HEK293 (cell line): ENCODE data around the gene TXNDC11.

Source experiments
- CTCF ChIA-PET: fragments of 350-600 bp; formaldehyde crosslinking; extraction: SDS; loops from one replicate; lab custom pipeline; 2021; ENCODE audit warnings: antibody characterized with exemption; lab: Yijun Ruan, JAX
- POLR2A ChIA-PET: fragments of 300-600 bp; formaldehyde crosslinking; extraction: SDS; loops from one replicate; lab custom pipeline; 2020; ENCODE audit warnings: antibody characterized with exemption, inconsistent platforms; lab: Yijun Ruan, JAX
- H3K27ac ChIP-seq: fragments of 200-500 bp; sonication (Bioruptor generic); 2 replicates; pipeline ENCODE4 v1.5.1; 2014; ENCODE audit warnings: low read depth, low read length, control low read depth, inconsistent platforms; ENCODE audit errors: extremely low read depth
- H3K36me3 ChIP-seq, 2 experiments: fragments of 200-500 bp in 1 of 2; sonication (Bioruptor generic) in 1 of 2; 1 replicate in 1 of 2; 2 replicates in 1 of 2; pipeline ENCODE4 v1.5.1; 2014 to 2017; ENCODE audit warnings: inconsistent platforms in 2 of 2, low read length in 2 of 2; ENCODE audit not compliant: control insufficient read depth in 2 of 2, insufficient read depth in 1 of 2
- H3K4me1 ChIP-seq: fragments of 200-500 bp; sonication (Bioruptor generic); 2 replicates; pipeline ENCODE4 v1.5.1; 2014; ENCODE audit warnings: mild to moderate bottlenecking, low read length, inconsistent platforms; ENCODE audit not compliant: control insufficient read depth, insufficient read depth
- H3K4me3 ChIP-seq: 2 replicates; pipeline ENCODE4 v1.5.1; 2011; ENCODE audit warnings: low read depth, mild to moderate bottlenecking, control low read depth, low read length, moderate library complexity
- H3K9me3 ChIP-seq: fragments of 200-500 bp; sonication (Bioruptor generic); 2 replicates; pipeline ENCODE4 v1.5.1; 2014; ENCODE audit warnings: low read depth, low read length, inconsistent platforms; ENCODE audit not compliant: control insufficient read depth, insufficient read depth
- EGR2 ChIP-seq: fragments of 450-650 bp; formaldehyde crosslinking; IDR thresholded peaks from 2 replicates; pipeline ENCODE4 v1.5.1; 2016; ENCODE audit warnings: low read depth, missing biosample characterization, missing genetic modification characterization
- KLF7 ChIP-seq: fragments of 450-650 bp; formaldehyde crosslinking; IDR thresholded peaks from 2 replicates; pipeline ENCODE4 v1.5.1; 2016; ENCODE audit warnings: missing biosample characterization, missing genetic modification characterization, borderline replicate concordance
- ZBTB17 ChIP-seq: fragments of 450-650 bp; formaldehyde crosslinking; IDR thresholded peaks from 2 replicates; pipeline ENCODE4 v1.5.1; 2016; ENCODE audit warnings: missing biosample characterization, missing genetic modification characterization
- ZFHX2 ChIP-seq: fragments of 450-650 bp; formaldehyde crosslinking; conservative IDR thresholded peaks from 2 replicates; pipeline ENCODE4 v1.5.1; 2016; ENCODE audit warnings: missing biosample characterization, missing genetic modification characterization
- ZNF155 ChIP-seq: fragments of 450-650 bp; formaldehyde crosslinking; IDR thresholded peaks from 2 replicates; pipeline ENCODE4 v1.5.1; 2016; ENCODE audit warnings: missing biosample characterization, missing genetic modification characterization
- ZNF366 ChIP-seq: fragments of 450-650 bp; formaldehyde crosslinking; conservative IDR thresholded peaks from 2 replicates; pipeline ENCODE4 v1.5.1; 2016; ENCODE audit warnings: missing biosample characterization, missing genetic modification characterization
- ZNF624 ChIP-seq: fragments of 450-650 bp; formaldehyde crosslinking; IDR thresholded peaks from 2 replicates; pipeline ENCODE4 v1.5.1; 2017; ENCODE audit warnings: missing biosample characterization, missing genetic modification characterization
- TF ChIP-seq, protein P1 (sequence below): fragments of 450-650 bp; formaldehyde crosslinking; conservative IDR thresholded peaks from 2 replicates; pipeline ENCODE4 v1.5.1; 2016; ENCODE audit warnings: low read depth, missing biosample characterization, missing genetic modification characterization
- TF ChIP-seq, protein P2 (sequence below): fragments of 450-650 bp; IDR thresholded peaks from 2 replicates; pipeline ENCODE4 v1.5.1; 2018; ENCODE audit warnings: missing biosample characterization, mild to moderate bottlenecking, missing genetic modification characterization
- TF ChIP-seq, protein P3 (sequence below): fragments of 450-650 bp; formaldehyde crosslinking; IDR thresholded peaks from 2 replicates; pipeline ENCODE4 v1.5.1; 2016; ENCODE audit warnings: missing biosample characterization, missing genetic modification characterization
- TF ChIP-seq, protein P4 (sequence below): fragments of 450-650 bp; formaldehyde crosslinking; IDR thresholded peaks from 2 replicates; pipeline ENCODE4; 2016; ENCODE audit warnings: missing biosample characterization, missing genetic modification characterization
- TF ChIP-seq, protein P5 (sequence below): fragments of 450-650 bp; formaldehyde crosslinking; IDR thresholded peaks from 2 replicates; pipeline ENCODE4 v1.5.1; 2016; ENCODE audit warnings: missing biosample characterization, missing genetic modification characterization
- TF ChIP-seq, protein P6 (sequence below): fragments of 450-650 bp; formaldehyde crosslinking; IDR thresholded peaks from 2 replicates; pipeline ENCODE4 v1.5.1; 2017; ENCODE audit warnings: missing biosample characterization, missing genetic modification characterization

The TXNDC11 gene

DNA sequence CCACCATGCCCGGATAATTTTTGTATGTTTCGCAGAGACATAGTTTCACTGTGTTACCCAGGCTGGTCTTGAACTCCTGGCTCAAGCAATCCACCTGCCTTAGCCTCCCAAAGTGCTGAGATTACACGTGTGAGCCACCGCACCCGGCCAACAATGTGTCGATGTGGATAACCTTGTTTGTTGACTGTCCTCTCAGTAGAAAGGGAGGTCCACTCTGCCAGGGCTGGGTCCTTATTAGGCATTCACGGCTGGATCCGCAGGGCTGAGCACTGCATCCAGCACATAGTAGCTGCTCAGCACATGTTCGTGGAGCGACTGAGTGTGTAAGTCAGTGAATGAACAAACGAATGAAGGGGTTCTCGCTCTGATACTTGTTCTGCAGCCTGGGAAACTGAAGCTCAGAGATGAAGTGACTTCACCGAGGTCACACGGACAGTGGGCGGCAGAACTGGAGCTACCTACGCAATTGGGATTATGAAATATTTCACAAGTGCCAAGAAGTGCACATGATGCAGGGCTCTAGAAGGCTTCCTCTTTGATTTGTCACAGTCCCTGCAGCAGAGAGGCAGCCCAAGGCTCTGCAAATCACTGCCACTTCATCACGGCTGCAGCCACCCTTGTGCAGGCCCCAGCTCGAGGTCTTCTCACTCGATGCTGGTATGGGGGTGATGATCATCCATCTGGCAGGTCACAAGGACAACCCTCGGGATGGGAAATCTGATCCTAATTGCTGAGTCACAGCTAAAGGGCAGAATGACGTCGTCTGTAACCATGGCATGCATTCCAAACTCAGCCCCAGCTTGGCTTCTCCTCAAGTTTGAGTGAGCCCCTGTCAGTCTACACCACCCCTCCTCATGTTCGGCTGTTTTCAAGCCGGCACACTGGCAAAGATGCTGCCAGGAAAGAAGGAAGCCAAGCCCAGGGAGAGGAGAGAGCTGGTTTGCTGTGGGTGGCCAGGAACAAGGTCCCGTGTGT is 102.4 kb downstream of the TXNDC11 start (continued):
- no peak for TF ChIP-seq ZNF624

DNA sequence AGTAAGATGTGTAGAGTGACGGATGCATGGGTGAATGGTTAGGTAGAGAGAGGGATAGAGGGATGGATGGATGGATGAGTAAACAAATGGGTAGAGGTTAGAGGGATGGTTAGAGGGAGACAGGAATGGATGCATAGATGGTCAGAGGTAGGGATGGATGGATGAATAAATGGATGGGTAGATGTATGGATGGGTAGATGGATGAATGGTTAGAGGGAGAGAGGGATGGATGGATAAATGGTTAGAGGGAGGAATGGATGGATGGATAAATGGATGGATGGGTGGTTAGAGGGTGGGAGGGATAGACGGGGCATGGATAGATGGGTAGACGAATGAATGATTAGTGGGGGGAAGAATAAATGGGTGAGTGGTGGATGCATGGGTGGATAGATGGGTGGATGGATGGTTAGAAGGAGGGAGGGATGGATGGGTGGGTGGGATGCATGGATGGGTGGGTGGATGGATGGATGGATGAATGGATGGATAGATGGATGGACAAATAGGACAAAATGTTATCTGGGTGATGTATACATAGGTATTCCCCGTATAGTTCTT is 103.6 kb downstream of the TXNDC11 start:
- Histone ChIP-seq H3K9me3 (no peaks in the 10 kb centered on the region), H3K27ac (no peak overlapping the region), H3K4me1 (0 out of 2 replicates have a peak, but pooled peaks cover 2% of the 10 kb centered on the region), H3K4me3 (no peak overlapping the region), H3K36me3 (no peaks in the 10 kb centered on the region)
- POLR2A ChIA-PET = no interaction called here
- CTCF ChIA-PET = interaction anchor here (3.1 kb wide), 1 partner anchor 232 kb away, joined by 25 read pairs; no protein-coding TSS in a partner anchor
- TF ChIP-seq KLF7 (tag by site-specific recombination) = no peak
- TF ChIP-seq ZBTB17 = peak; percentile 87
- no peak for TF ChIP-seq ZNF155 (tag by site-specific recombination)
- TF ChIP-seq, protein P1, sequence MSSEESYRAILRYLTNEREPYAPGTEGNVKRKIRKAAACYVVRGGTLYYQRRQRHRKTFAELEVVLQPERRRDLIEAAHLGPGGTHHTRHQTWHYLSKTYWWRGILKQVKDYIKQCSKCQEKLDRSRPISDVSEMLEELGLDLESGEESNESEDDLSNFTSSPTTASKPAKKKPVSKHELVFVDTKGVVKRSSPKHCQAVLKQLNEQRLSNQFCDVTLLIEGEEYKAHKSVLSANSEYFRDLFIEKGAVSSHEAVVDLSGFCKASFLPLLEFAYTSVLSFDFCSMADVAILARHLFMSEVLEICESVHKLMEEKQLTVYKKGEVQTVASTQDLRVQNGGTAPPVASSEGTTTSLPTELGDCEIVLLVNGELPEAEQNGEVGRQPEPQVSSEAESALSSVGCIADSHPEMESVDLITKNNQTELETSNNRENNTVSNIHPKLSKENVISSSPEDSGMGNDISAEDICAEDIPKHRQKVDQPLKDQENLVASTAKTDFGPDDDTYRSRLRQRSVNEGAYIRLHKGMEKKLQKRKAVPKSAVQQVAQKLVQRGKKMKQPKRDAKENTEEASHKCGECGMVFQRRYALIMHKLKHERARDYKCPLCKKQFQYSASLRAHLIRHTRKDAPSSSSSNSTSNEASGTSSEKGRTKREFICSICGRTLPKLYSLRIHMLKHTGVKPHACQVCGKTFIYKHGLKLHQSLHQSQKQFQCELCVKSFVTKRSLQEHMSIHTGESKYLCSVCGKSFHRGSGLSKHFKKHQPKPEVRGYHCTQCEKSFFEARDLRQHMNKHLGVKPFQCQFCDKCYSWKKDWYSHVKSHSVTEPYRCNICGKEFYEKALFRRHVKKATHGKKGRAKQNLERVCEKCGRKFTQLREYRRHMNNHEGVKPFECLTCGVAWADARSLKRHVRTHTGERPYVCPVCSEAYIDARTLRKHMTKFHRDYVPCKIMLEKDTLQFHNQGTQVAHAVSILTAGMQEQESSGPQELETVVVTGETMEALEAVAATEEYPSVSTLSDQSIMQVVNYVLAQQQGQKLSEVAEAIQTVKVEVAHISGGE = no peak
- TF ChIP-seq, protein P2, sequence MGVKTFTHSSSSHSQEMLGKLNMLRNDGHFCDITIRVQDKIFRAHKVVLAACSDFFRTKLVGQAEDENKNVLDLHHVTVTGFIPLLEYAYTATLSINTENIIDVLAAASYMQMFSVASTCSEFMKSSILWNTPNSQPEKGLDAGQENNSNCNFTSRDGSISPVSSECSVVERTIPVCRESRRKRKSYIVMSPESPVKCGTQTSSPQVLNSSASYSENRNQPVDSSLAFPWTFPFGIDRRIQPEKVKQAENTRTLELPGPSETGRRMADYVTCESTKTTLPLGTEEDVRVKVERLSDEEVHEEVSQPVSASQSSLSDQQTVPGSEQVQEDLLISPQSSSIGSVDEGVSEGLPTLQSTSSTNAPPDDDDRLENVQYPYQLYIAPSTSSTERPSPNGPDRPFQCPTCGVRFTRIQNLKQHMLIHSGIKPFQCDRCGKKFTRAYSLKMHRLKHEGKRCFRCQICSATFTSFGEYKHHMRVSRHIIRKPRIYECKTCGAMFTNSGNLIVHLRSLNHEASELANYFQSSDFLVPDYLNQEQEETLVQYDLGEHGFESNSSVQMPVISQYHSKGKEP = no peak
- TF ChIP-seq, protein P3, sequence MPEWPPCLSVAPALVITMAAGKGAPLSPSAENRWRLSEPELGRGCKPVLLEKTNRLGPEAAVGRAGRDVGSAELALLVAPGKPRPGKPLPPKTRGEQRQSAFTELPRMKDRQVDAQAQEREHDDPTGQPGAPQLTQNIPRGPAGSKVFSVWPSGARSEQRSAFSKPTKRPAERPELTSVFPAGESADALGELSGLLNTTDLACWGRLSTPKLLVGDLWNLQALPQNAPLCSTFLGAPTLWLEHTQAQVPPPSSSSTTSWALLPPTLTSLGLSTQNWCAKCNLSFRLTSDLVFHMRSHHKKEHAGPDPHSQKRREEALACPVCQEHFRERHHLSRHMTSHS (tag by site-specific recombination) = peak; percentile 27; the same call in 1 of the 2 replicates
- TF ChIP-seq, protein P4, sequence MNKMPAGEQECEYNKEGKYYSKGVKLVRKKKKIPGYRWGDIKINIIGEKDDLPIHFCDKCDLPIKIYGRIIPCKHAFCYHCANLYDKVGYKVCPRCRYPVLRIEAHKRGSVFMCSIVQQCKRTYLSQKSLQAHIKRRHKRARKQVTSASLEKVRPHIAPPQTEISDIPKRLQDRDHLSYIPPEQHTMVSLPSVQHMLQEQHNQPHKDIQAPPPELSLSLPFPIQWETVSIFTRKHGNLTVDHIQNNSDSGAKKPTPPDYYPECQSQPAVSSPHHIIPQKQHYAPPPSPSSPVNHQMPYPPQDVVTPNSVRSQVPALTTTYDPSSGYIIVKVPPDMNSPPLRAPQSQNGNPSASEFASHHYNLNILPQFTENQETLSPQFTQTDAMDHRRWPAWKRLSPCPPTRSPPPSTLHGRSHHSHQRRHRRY = peak; percentile 48; the same call in 1 of the 2 replicates
- peak; percentile 79 for TF ChIP-seq EGR2 (tag by site-specific recombination)
- peak; percentile 59 for TF ChIP-seq ZFHX2 (tag by site-specific recombination)
- TF ChIP-seq ZNF366 (tag by site-specific recombination) = peak; percentile 99
- TF ChIP-seq, protein P5, sequence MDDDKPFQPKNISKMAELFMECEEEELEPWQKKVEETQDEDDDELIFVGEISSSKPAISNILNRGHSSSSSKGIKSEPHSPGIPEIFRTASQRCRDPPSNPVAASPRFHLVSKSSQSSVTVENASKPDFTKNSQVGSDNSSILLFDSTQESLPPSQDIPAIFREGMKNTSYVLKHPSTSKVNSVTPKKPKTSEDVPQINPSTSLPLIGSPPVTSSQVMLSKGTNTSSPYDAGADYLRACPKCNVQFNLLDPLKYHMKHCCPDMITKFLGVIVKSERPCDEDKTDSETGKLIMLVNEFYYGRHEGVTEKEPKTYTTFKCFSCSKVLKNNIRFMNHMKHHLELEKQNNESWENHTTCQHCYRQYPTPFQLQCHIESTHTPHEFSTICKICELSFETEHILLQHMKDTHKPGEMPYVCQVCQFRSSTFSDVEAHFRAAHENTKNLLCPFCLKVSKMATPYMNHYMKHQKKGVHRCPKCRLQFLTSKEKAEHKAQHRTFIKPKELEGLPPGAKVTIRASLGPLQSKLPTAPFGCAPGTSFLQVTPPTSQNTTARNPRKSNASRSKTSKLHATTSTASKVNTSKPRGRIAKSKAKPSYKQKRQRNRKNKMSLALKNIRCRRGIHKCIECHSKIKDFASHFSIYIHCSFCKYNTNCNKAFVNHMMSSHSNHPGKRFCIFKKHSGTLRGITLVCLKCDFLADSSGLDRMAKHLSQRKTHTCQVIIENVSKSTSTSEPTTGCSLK (tag by site-specific recombination) = 0 out of 2 replicates have a peak, but pooled peaks have one; percentile 62
- TF ChIP-seq, protein P6, sequence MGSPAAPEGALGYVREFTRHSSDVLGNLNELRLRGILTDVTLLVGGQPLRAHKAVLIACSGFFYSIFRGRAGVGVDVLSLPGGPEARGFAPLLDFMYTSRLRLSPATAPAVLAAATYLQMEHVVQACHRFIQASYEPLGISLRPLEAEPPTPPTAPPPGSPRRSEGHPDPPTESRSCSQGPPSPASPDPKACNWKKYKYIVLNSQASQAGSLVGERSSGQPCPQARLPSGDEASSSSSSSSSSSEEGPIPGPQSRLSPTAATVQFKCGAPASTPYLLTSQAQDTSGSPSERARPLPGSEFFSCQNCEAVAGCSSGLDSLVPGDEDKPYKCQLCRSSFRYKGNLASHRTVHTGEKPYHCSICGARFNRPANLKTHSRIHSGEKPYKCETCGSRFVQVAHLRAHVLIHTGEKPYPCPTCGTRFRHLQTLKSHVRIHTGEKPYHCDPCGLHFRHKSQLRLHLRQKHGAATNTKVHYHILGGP = 0 out of 2 replicates have a peak, but pooled peaks have one; percentile 25
